Gastrocnemius medialis (tissue), 4 donors: ENCODE results near the gene PPP1CB.
"Not testable (repeated sequence)": the region's sequence is repeated elsewhere in the genome, so short reads cannot be mapped to it uniquely, and the experiment has no call there.

Source experiments
- CTCF ChIP-seq, 5 experiments: fragments of 450-650 bp in 3 of 5; fragments of 200-600 bp in 2 of 5; sonication (generic) in 2 of 5; IDR thresholded peaks in 4 of 5; conservative IDR thresholded peaks in 1 of 5; 1 replicate in 4 of 5; 2 replicates in 1 of 5; pipeline ENCODE4 v1.5.1; 2016 to 2019; ENCODE audit warnings: antibody characterized with exemption in 5 of 5, mild to moderate bottlenecking in 3 of 5, moderate library complexity in 3 of 5
- POLR2A ChIP-seq, 2 donors: fragments of 450-650 bp; IDR thresholded peaks; one replicate each; pipeline ENCODE4 v1.6.1; 2017; ENCODE audit warnings: antibody characterized with exemption in 2 of 2, mild to moderate bottlenecking in 2 of 2, moderate library complexity in 2 of 2

- TF ChIP-seq CTCF (IDR thresholded peaks at IDR 0.05 in 4 of 5, conservative IDR thresholded peaks at IDR 0.05 in 1 of 5), result not testable (repeated sequence)
- peak in 1 of 2 donors; percentile 30 for TF ChIP-seq POLR2A (IDR thresholded peaks at IDR 0.05)
These were observed 32.9 kb downstream of the PPP1CB start for GRCh38 chr2:28784570-28784969.
